ENCODE results near the gene CCDC137. TPM values are rescaled to one million over a fixed set of nuclear protein-coding genes. Genes with fewer than 3 reads are reported as not detected.

Gene CCDC137
- total RNA-seq, 1 experiment from 2014 or later = 41.2 TPM

- Histone ChIP-seq H3K9me3 (replicated peaks) (peaks cover 17% of the 10 kb centered on the region), H3K27me3 (replicated peaks) (peaks cover 32% of the 10 kb centered on the region)
- DNase-seq (ENCODE audit: low read depth in 1 of 2, low spot score in 2 of 2) = no peak
These were observed 22.0 kb upstream of the CCDC137 start for GRCh38 chr17:81644496-81644895.

GRCh38 chr17:81644976-81645952, 21.3 kb upstream of the CCDC137 start:
- H3K4me1 ChIP-seq (replicated peaks) = peaks cover 16% of the 10 kb centered on the region
- DNase-seq (ENCODE audit: low read depth in 1 of 2, low spot score in 2 of 2) = no peak
- H3K4me3 ChIP-seq = no peak overlapping the region
- H3K27ac ChIP-seq = no peak overlapping the region
- peaks cover 32% of the 10 kb centered on the region for H3K27me3 ChIP-seq (replicated peaks)
- no peaks in the 10 kb centered on the region for H3K36me3 ChIP-seq
- H3K9me3 ChIP-seq (replicated peaks) = peaks cover 21% of the 10 kb centered on the region

More at GRCh38 chr17:81644496-81644895, 22.0 kb upstream of the CCDC137 start:
- Histone ChIP-seq H3K36me3 (no peaks in the 10 kb centered on the region), H3K4me3 (no peak overlapping the region), H3K27ac (no peak overlapping the region), H3K4me1 (replicated peaks) (peaks cover 16% of the 10 kb centered on the region)

- no peak overlapping the region for H3K4me3 ChIP-seq
- peaks cover 13% of the 10 kb centered on the region for H3K4me1 ChIP-seq (replicated peaks)
- H3K9me3 ChIP-seq (replicated peaks) = peaks cover 21% of the 10 kb centered on the region
- no peak for DNase-seq (ENCODE audit: low read depth in 1 of 2, low spot score in 2 of 2)
- H3K36me3 ChIP-seq = no peaks in the 10 kb centered on the region
- H3K27me3 ChIP-seq (replicated peaks) = peaks cover 32% of the 10 kb centered on the region
- no peak overlapping the region for H3K27ac ChIP-seq
These were observed 19.5 kb upstream of the CCDC137 start for GRCh38 chr17:81646869-81647600.

GRCh38 chr17:81647640-81648012, 18.9 kb upstream of the CCDC137 start:
- Histone ChIP-seq H3K4me3 (no peak overlapping the region), H3K9me3 (replicated peaks) (peaks cover 21% of the 10 kb centered on the region), H3K36me3 (no peaks in the 10 kb centered on the region), H3K27ac (no peak overlapping the region), H3K4me1 (replicated peaks) (peaks cover 7% of the 10 kb centered on the region), H3K27me3 (replicated peaks) (peaks cover 32% of the 10 kb centered on the region)
- no peak for DNase-seq (ENCODE audit: low read depth in 1 of 2, low spot score in 2 of 2)

- no peak overlapping the region for H3K4me3 ChIP-seq
- H3K27ac ChIP-seq = no peak overlapping the region
- DNase-seq (ENCODE audit: low read depth in 1 of 2, low spot score in 2 of 2) = no peak
- H3K36me3 ChIP-seq = no peaks in the 10 kb centered on the region
- peaks cover 32% of the 10 kb centered on the region for H3K27me3 ChIP-seq (replicated peaks)
- peaks cover 21% of the 10 kb centered on the region for H3K9me3 ChIP-seq (replicated peaks)
- peaks cover 7% of the 10 kb centered on the region; the same call in 1 of the 2 replicates for H3K4me1 ChIP-seq (replicated peaks)
These were observed 18.4 kb upstream of the CCDC137 start for GRCh38 chr17:81648013-81648706.

GRCh38 chr17:81648707-81649085, 17.8 kb upstream of the CCDC137 start:
- H3K4me1 ChIP-seq (replicated peaks) = peaks cover 7% of the 10 kb centered on the region; the same call in 1 of the 2 replicates
- H3K27me3 ChIP-seq (replicated peaks) = peaks cover 32% of the 10 kb centered on the region
- no peak for DNase-seq (ENCODE audit: low read depth in 1 of 2, low spot score in 2 of 2)
- H3K36me3 ChIP-seq = no peaks in the 10 kb centered on the region
- no peak overlapping the region for H3K4me3 ChIP-seq
- peaks cover 21% of the 10 kb centered on the region for H3K9me3 ChIP-seq (replicated peaks)
- no peak overlapping the region for H3K27ac ChIP-seq

GRCh38 chr17:81650951-81651350, 15.6 kb upstream of the CCDC137 start:
- no peak for DNase-seq (ENCODE audit: low read depth in 1 of 2, low spot score in 2 of 2)
- Histone ChIP-seq H3K27me3 (replicated peaks) (peaks cover 27% of the 10 kb centered on the region), H3K36me3 (no peaks in the 10 kb centered on the region), H3K27ac (no peak overlapping the region), H3K9me3 (replicated peaks) (peaks cover 21% of the 10 kb centered on the region), H3K4me1 (replicated peaks) (peaks cover 7% of the 10 kb centered on the region; the same call in 1 of the 2 replicates), H3K4me3 (no peak overlapping the region)

- Histone ChIP-seq H3K4me3 (no peak overlapping the region), H3K27ac (no peak overlapping the region), H3K27me3 (replicated peaks) (peaks cover 26% of the 10 kb centered on the region), H3K9me3 (replicated peaks) (peaks cover 21% of the 10 kb centered on the region), H3K36me3 (no peaks in the 10 kb centered on the region), H3K4me1 (replicated peaks) (peaks cover 7% of the 10 kb centered on the region; the same call in 1 of the 2 replicates)
- DNase-seq (ENCODE audit: low read depth in 1 of 2, low spot score in 2 of 2) = peak; percentile 36 to 74
These were observed 14.8 kb upstream of the CCDC137 start for GRCh38 chr17:81651692-81652091.

- peaks cover 2% of the 10 kb centered on the region; the same call in 1 of the 2 replicates for H3K4me1 ChIP-seq (replicated peaks)
- DNase-seq (ENCODE audit: low read depth in 1 of 2, low spot score in 2 of 2) = no peak
- no peak overlapping the region for H3K27ac ChIP-seq
- peaks cover 16% of the 10 kb centered on the region for H3K9me3 ChIP-seq (replicated peaks)
- H3K27me3 ChIP-seq (replicated peaks) = peaks cover 11% of the 10 kb centered on the region
- H3K4me3 ChIP-seq = no peak overlapping the region
- no peaks in the 10 kb centered on the region for H3K36me3 ChIP-seq
These were observed 13.4 kb upstream of the CCDC137 start for GRCh38 chr17:81652906-81653771.

GRCh38 chr17:81655378-81656117, 11.0 kb upstream of the CCDC137 start:
- no peak overlapping the region for H3K4me3 ChIP-seq
- no peak overlapping the region for H3K27ac ChIP-seq
- H3K27me3 ChIP-seq (replicated peaks) = no peaks in the 10 kb centered on the region
- H3K9me3 ChIP-seq (replicated peaks) = no peaks in the 10 kb centered on the region
- DNase-seq (ENCODE audit: low read depth in 1 of 2, low spot score in 2 of 2) = no peak
- H3K36me3 ChIP-seq = no peaks in the 10 kb centered on the region
- no peaks in the 10 kb centered on the region for H3K4me1 ChIP-seq (replicated peaks)

- Histone ChIP-seq H3K27ac (no peak within 1 kb of the TSS), H3K36me3 (no peaks in the 10 kb centered on the region), H3K27me3 (replicated peaks) (no peaks in the 10 kb centered on the region), H3K4me1 (replicated peaks) (no peaks in the 10 kb centered on the region), H3K9me3 (replicated peaks) (no peaks in the 10 kb centered on the region), H3K4me3 (no peak within 1 kb of the TSS)
- no peak for DNase-seq (ENCODE audit: low read depth in 1 of 2, low spot score in 2 of 2)
These were observed 10.3 kb upstream of the CCDC137 start, which contains the start of gene PDE6G for GRCh38 chr17:81656118-81656743. Gene PDE6G, minus strand, starts transcription at chr17:81656542. Its CDS starts 3,237 bp downstream, at chr17:81653305.

- H3K4me1 ChIP-seq (replicated peaks) = no peaks in the 10 kb centered on the region
- no peaks in the 10 kb centered on the region for H3K9me3 ChIP-seq (replicated peaks)
- no peak for DNase-seq (ENCODE audit: low read depth in 1 of 2, low spot score in 2 of 2)
- no peak overlapping the region for H3K4me3 ChIP-seq
- H3K27ac ChIP-seq = no peak overlapping the region
- no peaks in the 10 kb centered on the region for H3K27me3 ChIP-seq (replicated peaks)
- no peaks in the 10 kb centered on the region for H3K36me3 ChIP-seq
These were observed 9.7 kb upstream of the CCDC137 start for GRCh38 chr17:81656835-81657234.
